CD14-positive monocyte (primary cell): Measurements from ENCODE around the gene CDH5. TPM values are rescaled to one million over a fixed set of nuclear protein-coding genes. Genes with fewer than 3 reads are reported as not detected.
A peak's percentile ranks its signal among the peaks of the same experiment; 100 is the strongest.

Experiments
- DNase-seq, 3 donors: peaks; one replicate each; pipeline ENCODE4 v3.0.0-alpha.2; 2011 to 2022
- H2AFZ ChIP-seq: 2 replicates; pipeline ENCODE4 v1.6.0; 2012; ENCODE audit warnings: mild to moderate bottlenecking, low read depth, low read length, inconsistent platforms; ENCODE audit not compliant: insufficient read depth, poor library complexity, severe bottlenecking
- H3K27ac ChIP-seq, 2 donors: 1 replicate in 1 of 2; 2 replicates in 1 of 2; pipeline ENCODE4 v1.5.1; 2012 to 2013; ENCODE audit warnings: low read length in 2 of 2, control low read depth in 1 of 2, inconsistent platforms in 1 of 2, low read depth in 1 of 2, mild to moderate bottlenecking in 1 of 2
- H3K27me3 ChIP-seq, 2 donors: one replicate each; pipeline versions ENCODE4 v1.6.0 to v1.6.1; 2011 to 2013; ENCODE audit warnings: low read length in 2 of 2; ENCODE audit not compliant: control insufficient read depth in 2 of 2, insufficient read depth in 2 of 2
- H3K36me3 ChIP-seq, 2 donors: replicated peaks in 1 of 2; 1 replicate in 1 of 2; 2 replicates in 1 of 2; pipeline versions ENCODE4 v1.5.1 to v1.6.1; 2012 to 2013; ENCODE audit warnings: low read length in 2 of 2, control low read depth in 1 of 2, inconsistent platforms in 1 of 2, mild to moderate bottlenecking in 1 of 2; ENCODE audit not compliant: insufficient read depth in 2 of 2, control insufficient read depth in 1 of 2
- H3K4me1 ChIP-seq, 2 donors: 1 replicate in 1 of 2; 2 replicates in 1 of 2; pipeline versions ENCODE4 v1.5.1 to v1.6.1; 2012 to 2013; ENCODE audit warnings: low read length in 2 of 2, control low read depth in 1 of 2, inconsistent platforms in 1 of 2, mild to moderate bottlenecking in 1 of 2, moderate library complexity in 1 of 2; ENCODE audit not compliant: insufficient read depth in 2 of 2, control insufficient read depth in 1 of 2
- H3K4me2 ChIP-seq: replicated peaks from 2 replicates; pipeline ENCODE3; 2012; ENCODE audit warnings: low read length, moderate library complexity, mild to moderate bottlenecking; ENCODE audit not compliant: poor library complexity, severe bottlenecking; ENCODE audit errors: extremely low read depth
- H3K4me3 ChIP-seq, 3 experiments: fragments of 200-600 bp in 1 of 3; sonication (generic) in 1 of 3; replicated peaks in 1 of 3; 1 replicate in 2 of 3; 2 replicates in 1 of 3; pipeline ENCODE4 v1.5.1; 2011 to 2013; ENCODE audit warnings: low read length in 3 of 3, mild to moderate bottlenecking in 3 of 3, control low read depth in 2 of 3, low read depth in 2 of 3, inconsistent platforms in 1 of 3, moderate library complexity in 1 of 3
- H3K79me2 ChIP-seq: 2 replicates; pipeline ENCODE4 v1.6.0; 2012; ENCODE audit warnings: mild to moderate bottlenecking, control low read depth, inconsistent platforms, low read length, moderate library complexity; ENCODE audit not compliant: insufficient read depth
- H3K9ac ChIP-seq: 2 replicates; pipeline ENCODE4 v1.6.0; 2017; ENCODE audit warnings: low read length, mild to moderate bottlenecking; ENCODE audit not compliant: insufficient read depth, poor library complexity, severe bottlenecking
- H3K9me3 ChIP-seq, 2 donors: replicated peaks in 1 of 2; 1 replicate in 1 of 2; 2 replicates in 1 of 2; pipeline versions ENCODE4 v1.5.1 to v1.6.1; 2012 to 2013; ENCODE audit warnings: low read length in 2 of 2, control low read depth in 1 of 2; ENCODE audit not compliant: control insufficient read depth in 1 of 2, insufficient read depth in 1 of 2
- H4K20me1 ChIP-seq: 2 replicates; pipeline ENCODE4 v1.6.0; 2012; ENCODE audit warnings: mild to moderate bottlenecking, low read length, control low read depth, moderate library complexity; ENCODE audit not compliant: insufficient read depth
- H3K27ac Mint-ChIP-seq, 7 donors: one replicate each; pipeline ENCODE4 v1.8.0; 2020; ENCODE audit warnings: mild to moderate bottlenecking in 7 of 7, mixed read lengths in 7 of 7, moderate library complexity in 6 of 7, inconsistent platforms in 2 of 7
- H3K27me3 Mint-ChIP-seq, 3 donors: one replicate each; pipeline ENCODE4 v1.8.0; 2021 to 2022; ENCODE audit warnings: low read depth in 3 of 3, mild to moderate bottlenecking in 3 of 3, mixed read lengths in 3 of 3, moderate library complexity in 3 of 3, inconsistent platforms in 1 of 3
- H3K36me3 Mint-ChIP-seq, 2 donors: one replicate each; pipeline ENCODE4 v1.8.0; 2020; ENCODE audit warnings: mixed read lengths in 2 of 2, inconsistent platforms in 1 of 2, mild to moderate bottlenecking in 1 of 2
- H3K4me1 Mint-ChIP-seq: one replicate; pipeline ENCODE4 v1.8.0; 2020; ENCODE audit warnings: mild to moderate bottlenecking, mixed read lengths
- H3K4me3 Mint-ChIP-seq, 2 donors: one replicate each; pipeline ENCODE4 v1.8.0; 2020; ENCODE audit warnings: mild to moderate bottlenecking in 2 of 2, mixed read lengths in 2 of 2, moderate library complexity in 1 of 2
- H3K9me3 Mint-ChIP-seq, 7 donors: one replicate each; pipeline ENCODE4 v1.8.0; 2020 to 2022; ENCODE audit warnings: mixed read lengths in 7 of 7, mild to moderate bottlenecking in 6 of 7, moderate library complexity in 6 of 7, inconsistent platforms in 2 of 7
- CTCF ChIP-seq: fragments of 200-600 bp; IDR thresholded peaks from one replicate; pipeline ENCODE4 v1.8.0; 2022; ENCODE audit warnings: antibody characterized with exemption, mild to moderate bottlenecking
- WGBS: methylation state at CpG from one replicate; pipeline ENCODE4 v1.1.5; 2013; ENCODE audit warnings: missing lambda C conversion rate; ENCODE audit not compliant: insufficient coverage; 5-methylcytosine and 5-hydroxymethylcytosine counted together
- intact Hi-C, 2 donors: fragments of 100-400 bp; cut with micrococcal nuclease; formaldehyde crosslinking; loops; one replicate each; pipeline versions ENCODE4 v1.15.0 to v1.15.1; 2023
- polyA plus RNA-seq, 3 donors: library from polyadenylated mRNA; depleted of rRNA in 1 of 3; unstranded in 2 of 3; stranded (reverse) in 1 of 3; fragments of 300-500 nt in 2 of 3; fragments of >200 nt in 1 of 3; fragmentation: Illumina TruSeq in 2 of 3; gene quantifications; 1 replicate in 2 of 3; 2 replicates in 1 of 3; pipeline ENCODE4 v1.2.3, GENCODE V29; 2012 to 2021

The CDH5 gene
- polyA plus RNA-seq, 3 donors: 0.12 to 0.22 TPM; not detected in 1

GRCh38 chr16:66376114-66376513 lies 9.6 kb downstream of the CDH5 start:
- H3K9me3 Mint-ChIP-seq: peaks cover 0 to 6% (median 1%) of the 10 kb centered on the region in 7 donors
- H3K27me3 Mint-ChIP-seq: peaks cover 0 to 3% (median 0%) of the 10 kb centered on the region in 3 donors
- no peaks in the 10 kb centered on the region for H3K9me3 ChIP-seq
- H3K27me3 ChIP-seq: no peaks in the 10 kb centered on the region
- peaks cover 15 to 19% of the 10 kb centered on the region in 2 donors for H3K4me1 ChIP-seq
- intact Hi-C loops: no loop called here
- no peak overlapping the region for H3K4me3 ChIP-seq
- DNase-seq: no peak
- peak overlapping the region in 3 of 7 donors; percentile 78 to 90 (median 89) for H3K27ac Mint-ChIP-seq
- H3K79me2 ChIP-seq: no peaks in the 10 kb centered on the region
- H2AFZ ChIP-seq: peak overlapping the region; percentile 54
- peak overlapping the region; percentile 18 to 49 for H3K27ac ChIP-seq
- H3K4me1 Mint-ChIP-seq: peaks cover 27% of the 10 kb centered on the region
- no peak overlapping the region for H3K4me2 ChIP-seq
- no peak overlapping the region for H3K9ac ChIP-seq
- no peak overlapping the region for H3K4me3 Mint-ChIP-seq
- no peaks in the 10 kb centered on the region for H3K36me3 Mint-ChIP-seq
- no peak for TF ChIP-seq CTCF
- 100% methylated on average over 1 of the region's 6 CpGs for WGBS
- no peaks in the 10 kb centered on the region for H3K36me3 ChIP-seq
- H4K20me1 ChIP-seq: no peaks in the 10 kb centered on the region

- Mint-ChIP-seq H3K27me3 (peaks cover 0 to 3% (median 0%) of the 10 kb centered on the region in 3 donors), H3K4me3 (peak overlapping the region in 1 of 2 donors; percentile 43), H3K27ac (peak overlapping the region; percentile 66 to 90 (median 86)), H3K4me1 (peaks cover 27% of the 10 kb centered on the region), H3K9me3 (peaks cover 0 to 6% (median 1%) of the 10 kb centered on the region in 7 donors), H3K36me3 (no peaks in the 10 kb centered on the region)
- intact Hi-C loops: no loop called here
- TF ChIP-seq CTCF: no peak
- no peaks in the 10 kb centered on the region for H3K9me3 ChIP-seq
- H3K27me3 ChIP-seq: no peaks in the 10 kb centered on the region
- H3K9ac ChIP-seq: no peak overlapping the region
- peak overlapping the region; percentile 54 for H2AFZ ChIP-seq
- peak; percentile 20 to 62 (median 50) for DNase-seq
- H3K4me1 ChIP-seq: peaks cover 13 to 16% of the 10 kb centered on the region in 2 donors
- WGBS: 73% methylated on average over 9 of the region's 10 CpGs
- H3K4me3 ChIP-seq: no peak overlapping the region
- peak overlapping the region; percentile 42 to 49 for H3K27ac ChIP-seq
- H3K79me2 ChIP-seq: no peaks in the 10 kb centered on the region
- H3K36me3 ChIP-seq: no peaks in the 10 kb centered on the region
- H3K4me2 ChIP-seq: no peak overlapping the region
- H4K20me1 ChIP-seq: no peaks in the 10 kb centered on the region
Observed at GRCh38 chr16:66376577-66377305, 10.2 kb downstream of the CDH5 start.
